SK-N-SH (cell line): ENCODE measurements around the gene OTOP1. TPM values are rescaled to one million over a fixed set of nuclear protein-coding genes. Genes with fewer than 3 reads are reported as not detected.
A peak's percentile ranks its signal among the peaks of the same experiment; 100 is the strongest.

Experiments
- CTCF ChIA-PET: fragments of 300-600, 350-600 bp; formaldehyde crosslinking; extraction: SDS; loops from one replicate; lab custom pipeline; 2021; lab: Yijun Ruan, JAX
- POLR2A ChIA-PET: fragments of 350-600 bp; sonication (Branson Sonifier 250); formaldehyde crosslinking; extraction: SDS; loops from one replicate; lab custom pipeline; 2020; ENCODE audit warnings: antibody characterized with exemption, inconsistent platforms; lab: Yijun Ruan, JAX
- DNase-seq: peaks from one replicate; pipeline ENCODE4 v3.0.0; 2012
- H2AFZ ChIP-seq: fragments of 200-600 bp; sonication (generic); 2 replicates; pipeline ENCODE4 v1.8.1; 2016; ENCODE audit warnings: antibody characterized with exemption, mild to moderate bottlenecking, low read depth
- H3F3A ChIP-seq: fragments of 200-600 bp; sonication (generic); replicated peaks from 2 replicates; pipeline ENCODE3; 2016; ENCODE audit warnings: antibody characterized with exemption, mild to moderate bottlenecking; ENCODE audit not compliant: insufficient read depth
- H3K27ac ChIP-seq, 2 experiments: fragments of 200-500 bp in 1 of 2; fragments of 200-600 bp in 1 of 2; sonication (Bioruptor generic) in 1 of 2; sonication (generic), shearing (Covaris generic) in 1 of 2; 2 replicates each; pipeline versions ENCODE4 v1.5.1 to v1.6.1; 2014 to 2016; ENCODE audit warnings: low read depth in 2 of 2, inconsistent platforms in 1 of 2, low read length in 1 of 2, mild to moderate bottlenecking in 1 of 2, mixed read lengths in 1 of 2
- H3K27me3 ChIP-seq: fragments of 200-600 bp; sonication (generic), shearing (Covaris generic); 2 replicates; pipeline ENCODE4 v1.6.1; 2016; ENCODE audit warnings: mixed run types; ENCODE audit not compliant: insufficient read depth
- H3K36me3 ChIP-seq, 2 experiments: fragments of 200-500 bp in 1 of 2; fragments of 200-600 bp in 1 of 2; sonication (Bioruptor generic) in 1 of 2; sonication (generic) in 1 of 2; replicated peaks in 1 of 2; 2 replicates each; pipeline versions ENCODE3 to v1.5.1; 2014 to 2016; ENCODE audit warnings: low read length in 1 of 2, mild to moderate bottlenecking in 1 of 2; ENCODE audit not compliant: insufficient read depth in 2 of 2, control insufficient read depth in 1 of 2
- H3K4me1 ChIP-seq, 2 experiments: fragments of 200-500 bp in 1 of 2; fragments of 200-600 bp in 1 of 2; sonication (Bioruptor generic) in 1 of 2; sonication (generic), shearing (Covaris generic) in 1 of 2; 2 replicates each; pipeline versions ENCODE4 v1.5.1 to v1.6.1; 2014 to 2016; ENCODE audit warnings: low read depth in 1 of 2, low read length in 1 of 2, mixed run types in 1 of 2; ENCODE audit not compliant: insufficient read depth in 2 of 2, control insufficient read depth in 1 of 2
- H3K4me2 ChIP-seq: fragments of 200-600 bp; sonication (generic), shearing (Covaris generic); 2 replicates; pipeline ENCODE4 v1.6.1; 2017; ENCODE audit warnings: mixed run types
- H3K4me3 ChIP-seq, 2 experiments: fragments of 200-500 bp in 1 of 2; fragments of 200-600 bp in 1 of 2; sonication (Bioruptor generic) in 1 of 2; sonication (generic), shearing (Covaris generic) in 1 of 2; 2 replicates each; pipeline versions ENCODE4 v1.5.1 to v1.8.1; 2014 to 2016; ENCODE audit warnings: low read depth in 2 of 2, inconsistent platforms in 1 of 2, low read length in 1 of 2, mild to moderate bottlenecking in 1 of 2, mixed read lengths in 1 of 2, moderate library complexity in 1 of 2
- H3K79me2 ChIP-seq: fragments of 200-600 bp; sonication (generic); 2 replicates; pipeline ENCODE4 v1.8.1; 2017; ENCODE audit warnings: mild to moderate bottlenecking; ENCODE audit not compliant: insufficient read depth
- H3K9ac ChIP-seq: fragments of 200-600 bp; sonication (generic); 2 replicates; pipeline ENCODE4 v1.6.1; 2017; ENCODE audit warnings: mixed run types
- H3K9me2 ChIP-seq: fragments of 200-600 bp; sonication (generic); 2 replicates; pipeline ENCODE4 v1.6.1; 2017; ENCODE audit warnings: mixed run types
- H3K9me3 ChIP-seq: fragments of 200-600 bp; sonication (generic); 2 replicates; pipeline ENCODE4 v1.6.1; 2017; ENCODE audit warnings: mixed run types, mild to moderate bottlenecking, moderate library complexity
- H4K20me1 ChIP-seq: fragments of 200-600 bp; sonication (generic); 2 replicates; pipeline ENCODE4 v1.6.1; 2017; ENCODE audit warnings: mild to moderate bottlenecking, mixed run types; ENCODE audit not compliant: insufficient read depth
- CHD2 ChIP-seq: fragments of 150-350 bp; IDR thresholded peaks from 2 replicates; pipeline ENCODE4 v1.6.1; 2018; ENCODE audit warnings: low read length; ENCODE audit not compliant: partially characterized antibody
- EP300 ChIP-seq, 2 experiments: IDR thresholded peaks; 2 replicates each; pipeline versions ENCODE4 v1.4.0 to v1.6.1; 2012; ENCODE audit warnings: borderline replicate concordance in 1 of 2, low read depth in 1 of 2, low read length in 1 of 2
- EZH2phosphoT487 ChIP-seq: fragments of 200-600 bp; sonication (generic); IDR thresholded peaks from 2 replicates; pipeline ENCODE4 v1.6.1; 2017; ENCODE audit warnings: low read depth, mixed run types, mild to moderate bottlenecking, antibody characterized with exemption, moderate library complexity, borderline replicate concordance
- FOXM1 ChIP-seq: IDR thresholded peaks from 2 replicates; pipeline ENCODE4 v1.4.0; 2012; ENCODE audit warnings: low read depth, mild to moderate bottlenecking
- IRF3 ChIP-seq: fragments of 150-350 bp; IDR thresholded peaks from 2 replicates; pipeline ENCODE4 v1.6.1; 2016; ENCODE audit warnings: mild to moderate bottlenecking, low read depth, low read length
- MEF2A ChIP-seq: IDR thresholded peaks from 2 replicates; pipeline ENCODE4 v1.4.0; 2012; ENCODE audit warnings: low read depth, borderline replicate concordance
- NFIC ChIP-seq: IDR thresholded peaks from 2 replicates; pipeline ENCODE4 v1.4.0; 2012; ENCODE audit warnings: borderline replicate concordance
- NRF1 ChIP-seq: IDR thresholded peaks from 2 replicates; pipeline ENCODE4 v1.6.1; 2012; ENCODE audit warnings: low read depth, mild to moderate bottlenecking, low read length
- POLR2AphosphoS5 ChIP-seq: IDR thresholded peaks from 2 replicates; pipeline ENCODE4 v1.6.1; 2012; ENCODE audit warnings: low read depth, low read length
- RAD21 ChIP-seq: IDR thresholded peaks from 2 replicates; pipeline ENCODE4 v1.6.1; 2012; ENCODE audit warnings: mild to moderate bottlenecking, low read length
- RCOR1 ChIP-seq: fragments of 150-350 bp; IDR thresholded peaks from 2 replicates; pipeline ENCODE4 v1.6.1; 2017; ENCODE audit warnings: antibody characterized with exemption, low read length
- RFX5 ChIP-seq: IDR thresholded peaks from 2 replicates; pipeline ENCODE4 v1.6.1; 2012; ENCODE audit warnings: mild to moderate bottlenecking, improper control_type of control experiment, low read length
- TCF12 ChIP-seq: IDR thresholded peaks from 2 replicates; pipeline ENCODE4 v1.4.0; 2012
- ZBTB33 ChIP-seq: IDR thresholded peaks from 2 replicates; pipeline ENCODE4 v1.4.0; 2012; ENCODE audit warnings: low read depth, borderline replicate concordance
- WGBS: methylation state at CpG from one replicate; pipeline ENCODE4 v1.1.6; 2017; ENCODE audit warnings: low lambda C conversion rate; 5-methylcytosine and 5-hydroxymethylcytosine counted together
- polyA plus RNA-seq, 3 experiments: library from polyadenylated mRNA; depleted of rRNA; stranded (reverse); fragments of >200 nt; gene quantifications; 2 replicates each; pipeline ENCODE4 v1.2.3, GENCODE V29; 2012
- TF ChIP-seq, protein P1 (sequence below): IDR thresholded peaks from 2 replicates; pipeline ENCODE4 v1.4.0; 2012; ENCODE audit warnings: low read depth, borderline replicate concordance

OTOP1 gene
- polyA plus RNA-seq, 1 of the 3 experiments (the other 2 are of a cell fraction) = not detected

- TF ChIP-seq NRF1 (no peak), RAD21 (no peak), IRF3 (no peak), ZBTB33 (0 out of 2 replicates have a peak, but pooled peaks have one; percentile 16), EP300 (IDR thresholded peaks at IDR 0.05; ENCODE audit: borderline replicate concordance in 1 of 2, low read depth in 1 of 2, low read length in 1 of 2) (no peak), RCOR1 (0 out of 2 replicates have a peak, but pooled peaks have one; percentile 10), POLR2AphosphoS5 (peak; percentile 97), NFIC (no peak), CHD2 (peak; percentile 34)
- TF ChIP-seq, all 33 proteins: peak for 12
Observed at GRCh38 chr4:4248029-4248884, 21.5 kb upstream of the OTOP1 start, which contains the start of gene TMEM128 (continued).

- peaks cover 14 to 22% of the 10 kb centered on the region in 2 experiments for H3K36me3 ChIP-seq
- H3K9me3 ChIP-seq = no peaks in the 10 kb centered on the region
- H3K4me2 ChIP-seq = peak overlapping the region; percentile 77
- H3K9ac ChIP-seq = peak overlapping the region; percentile 95
- CTCF ChIA-PET = interaction anchor here (0.7 to 1.1 kb wide), 3 partner anchors 12 to 211 kb away, joined by 3 to 4 read pairs (median 3); no protein-coding TSS in a partner anchor
- H3K27me3 ChIP-seq = no peaks in the 10 kb centered on the region
- no peak for TF ChIP-seq TCF12
- no peak for TF ChIP-seq FOXM1
- TF ChIP-seq, protein P1, sequence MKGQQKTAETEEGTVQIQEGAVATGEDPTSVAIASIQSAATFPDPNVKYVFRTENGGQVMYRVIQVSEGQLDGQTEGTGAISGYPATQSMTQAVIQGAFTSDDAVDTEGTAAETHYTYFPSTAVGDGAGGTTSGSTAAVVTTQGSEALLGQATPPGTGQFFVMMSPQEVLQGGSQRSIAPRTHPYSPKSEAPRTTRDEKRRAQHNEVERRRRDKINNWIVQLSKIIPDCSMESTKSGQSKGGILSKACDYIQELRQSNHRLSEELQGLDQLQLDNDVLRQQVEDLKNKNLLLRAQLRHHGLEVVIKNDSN = no peak
- TF ChIP-seq RFX5 = no peak
- no peak for TF ChIP-seq NRF1
- no peak for TF ChIP-seq EZH2phosphoT487
- TF ChIP-seq MEF2A = no peak
- TF ChIP-seq RAD21 = no peak
- TF ChIP-seq, all 33 proteins: peak for 0
- POLR2A ChIA-PET = interaction anchor here (0.8 to 1.2 kb wide), 2 partner anchors 91 to 604 kb away, joined by 3 to 5 read pairs; no protein-coding TSS in a partner anchor
- H4K20me1 ChIP-seq = no peaks in the 10 kb centered on the region
- H3K4me1 ChIP-seq = peaks cover 5 to 11% of the 10 kb centered on the region in 2 experiments
- WGBS = under 1% methylated on average over 11 of the region's 12 CpGs
- H3K79me2 ChIP-seq = peaks cover 12% of the 10 kb centered on the region; the same call in 1 of the 2 replicates
- H3K9me2 ChIP-seq = no peaks in the 10 kb centered on the region
- H3F3A ChIP-seq = no peaks in the 10 kb centered on the region
- peak overlapping the region; percentile 71 to 93 for H3K4me3 ChIP-seq
- DNase-seq = no peak
- H3K27ac ChIP-seq = peak overlapping the region; percentile 91 to 98
- peak overlapping the region; percentile 87 for H2AFZ ChIP-seq
Observed at GRCh38 chr4:4247696-4248028, 20.9 kb upstream of the OTOP1 start.
